Motor neuron (in vitro differentiated cells): ENCODE measurements around the gene RNF180. TPM values are rescaled to one million over a fixed set of nuclear protein-coding genes. Genes with fewer than 3 reads are reported as not detected.

Source experiments
- ATAC-seq, 8 experiments: fragments of 200-7000 bp; cut with Tn5 transposase; replicated peaks in 6 of 8; 2 replicates each; pipeline ENCODE4 v1.8.0; 2021; ENCODE audit warnings: mild to moderate bottlenecking in 8 of 8, moderate library complexity in 8 of 8
- H3K27ac ChIP-seq, 2 donors: fragments of 250-450 bp; sonication (Bioruptor Pico); 2 replicates each; pipeline ENCODE4 v1.9.0; 2021; ENCODE audit warnings: antibody characterized with exemption in 2 of 2, mild to moderate bottlenecking in 2 of 2, moderate library complexity in 1 of 2
- H3K4me1 ChIP-seq, 2 donors: fragments of 250-450 bp; sonication (Bioruptor Pico); replicated peaks in 1 of 2; 2 replicates each; pipeline ENCODE4 v1.6.1; 2021; ENCODE audit warnings: antibody characterized with exemption in 2 of 2, mild to moderate bottlenecking in 2 of 2, moderate library complexity in 1 of 2
- H3K4me3 ChIP-seq, 5 donors: fragments of 250-450 bp; sonication (Bioruptor Pico); 2 replicates each; pipeline ENCODE4 v1.9.0; 2021; ENCODE audit warnings: antibody characterized with exemption in 5 of 5, mild to moderate bottlenecking in 5 of 5, moderate library complexity in 4 of 5
- WGBS, 10 experiments: fragments of 450-650 bp; shearing (Covaris generic); methylation state at CpG; one replicate each; pipeline ENCODE4 v1.0.0; 2022; 5-methylcytosine and 5-hydroxymethylcytosine counted together
- in situ Hi-C, 9 experiments: fragments of 400-800 bp; cut with MboI; loops; one replicate each; pipeline ENCODE4 v1.15.0; 2021; ENCODE audit warnings: low sequenced_read_pairs in 9 of 9, low pct_unique_long_range_greater_than_20kb in 2 of 9; ENCODE audit not compliant: unreplicated experiment in 9 of 9
- total RNA-seq, 8 experiments: library from RNA; unstranded; fragments of 300-600 nt; gene quantifications; 2 replicates each; pipeline versions ENCODE4 v1.2.3 to v1.2.4, GENCODE V29; 2022

RNF180 gene
- total RNA-seq, 8 experiments from 2014 or later = 2.5 to 10.8 (median 4.4) TPM

GRCh38 chr5:64299805-64300204, 134.2 kb downstream of the RNF180 start:
- 0 to 85% (median 50%) methylated on average over 1 to 2 of the region's 2 CpGs; no CpG with 5 or more reads in 3 of the 10 experiments for WGBS, 10 experiments
- no peak for ATAC-seq
- in situ Hi-C loops = no loop called here
- H3K27ac ChIP-seq = no peak overlapping the region
- no peak overlapping the region for H3K4me3 ChIP-seq
- no peaks in the 10 kb centered on the region for H3K4me1 ChIP-seq

DNA sequence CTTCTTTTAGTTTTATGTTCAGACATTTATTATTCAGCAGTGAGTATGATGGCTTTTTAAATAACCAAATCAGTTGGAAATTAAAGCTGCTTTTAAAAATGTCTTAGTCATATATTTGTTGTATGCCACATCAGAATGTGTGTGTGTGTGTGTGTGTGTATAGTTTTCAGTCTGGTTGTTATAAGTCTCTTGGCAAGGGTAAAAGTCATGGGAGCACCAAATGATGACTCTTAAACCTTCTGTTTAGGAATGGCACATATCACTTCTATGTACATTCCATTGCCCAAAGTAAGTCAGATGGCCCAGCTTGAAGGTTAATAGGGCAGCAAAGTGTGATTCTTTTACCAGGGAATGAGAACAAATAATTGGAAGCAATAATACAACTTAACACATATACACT, 135.9 kb downstream of the RNF180 start:
- in situ Hi-C loops = no loop called here
- Histone ChIP-seq H3K27ac (no peak overlapping the region), H3K4me3 (no peak overlapping the region), H3K4me1 (no peaks in the 10 kb centered on the region)
- ATAC-seq = no peak

DNA sequence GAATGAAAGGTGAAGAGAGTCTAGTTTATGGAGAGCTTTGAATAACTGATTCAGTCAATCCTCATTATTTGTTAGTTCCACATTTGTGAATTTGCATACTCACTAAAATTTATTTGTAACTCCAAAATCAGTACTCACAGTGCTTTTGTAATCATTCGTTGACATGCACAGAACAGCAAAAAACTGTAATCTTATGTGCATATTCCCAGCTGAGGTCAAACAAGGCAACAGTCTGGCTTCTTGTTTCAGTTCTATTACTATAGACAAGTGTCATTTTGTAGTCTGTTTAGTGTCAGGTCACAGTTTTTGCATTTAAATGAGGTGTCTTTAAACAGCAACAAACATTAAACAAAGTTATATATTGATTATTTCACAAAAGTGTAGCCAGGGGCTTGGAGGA, 142.5 kb downstream of the RNF180 start:
- in situ Hi-C loops = no loop called here
- Histone ChIP-seq H3K27ac (no peak overlapping the region), H3K4me3 (no peak overlapping the region), H3K4me1 (no peaks in the 10 kb centered on the region)
- 0 to 71% (median 16%) methylated on average over 1 of the region's 1 CpG; no CpG with 5 or more reads in 2 of the 10 experiments for WGBS, 10 experiments
- peak in 2 of 8 experiments; percentile 67 to 74 for ATAC-seq

DNA sequence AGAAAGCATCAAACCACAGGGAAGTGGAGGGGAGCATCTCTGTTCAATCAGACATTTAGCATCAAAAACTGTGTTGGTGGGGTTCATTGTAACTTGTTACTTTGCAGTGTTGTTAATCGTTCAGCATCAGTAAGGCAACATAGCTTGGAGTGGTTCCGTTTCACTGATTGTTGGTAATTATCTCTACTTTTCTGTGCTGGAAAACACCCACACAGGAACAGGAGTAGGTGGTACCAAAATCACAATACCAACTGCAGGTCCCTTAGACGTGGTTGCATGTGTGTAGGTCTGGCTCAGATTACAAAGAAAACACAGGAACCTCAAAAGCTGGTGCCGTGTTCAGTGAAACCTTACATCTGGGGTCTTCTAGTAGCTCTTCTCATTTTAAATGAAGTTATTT, 146.8 kb downstream of the RNF180 start:
- 0 to 100% (median 80%) methylated on average over 1 to 4 of the region's 4 CpGs for WGBS, 10 experiments
- no peaks in the 10 kb centered on the region for H3K4me1 ChIP-seq
- no peak overlapping the region for H3K27ac ChIP-seq
- in situ Hi-C loops = no loop called here
- H3K4me3 ChIP-seq = no peak overlapping the region
- no peak for ATAC-seq

DNA sequence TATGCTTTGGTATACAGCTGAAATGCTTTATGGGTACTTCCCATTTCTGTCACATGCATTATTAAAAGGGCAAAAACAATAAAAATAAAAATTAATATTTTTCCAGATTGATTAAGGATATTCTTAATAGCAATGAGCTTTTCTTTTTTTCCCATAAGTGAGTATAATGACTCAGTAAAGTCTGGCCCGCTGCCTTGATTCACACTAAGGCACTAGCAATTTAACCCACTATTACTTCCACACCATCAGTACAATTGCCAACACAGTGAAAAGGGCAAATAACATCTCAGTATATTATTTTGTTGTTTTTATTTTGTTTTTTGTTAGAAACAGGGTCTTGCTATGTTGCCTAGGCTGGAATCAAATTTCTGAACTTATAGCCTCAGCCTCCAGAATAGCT, 150.1 kb downstream of the RNF180 start:
- H3K4me3 ChIP-seq = no peak overlapping the region
- no peak for ATAC-seq
- no peak overlapping the region for H3K27ac ChIP-seq
- H3K4me1 ChIP-seq = no peaks in the 10 kb centered on the region
- in situ Hi-C loops = no loop called here
- WGBS, 10 experiments = 0 to 93% (median 63%) methylated on average over 1 of the region's 1 CpG; no CpG with 5 or more reads in 3 of the 10 experiments

DNA sequence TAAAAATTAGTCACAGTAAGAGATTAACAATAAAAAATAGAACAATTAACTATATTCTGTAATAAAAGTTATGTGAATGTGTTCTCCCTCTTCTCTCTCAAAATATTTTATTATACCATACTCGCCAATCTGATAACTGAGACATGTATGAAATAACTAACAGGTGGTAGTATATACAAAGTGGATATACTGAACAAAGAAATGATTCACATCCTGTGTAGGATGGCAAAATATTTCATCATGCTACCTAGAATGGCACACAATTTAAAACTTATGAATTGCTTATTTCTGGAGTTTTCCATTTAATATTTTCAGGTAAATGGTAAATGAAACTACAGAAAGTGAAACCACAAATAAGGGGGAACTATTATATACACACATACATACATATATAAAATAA, 152.5 kb downstream of the RNF180 start:
- H3K27ac ChIP-seq = no peak overlapping the region
- WGBS, 10 experiments = 0 to 100% (median 80%) methylated on average over 1 of the region's 1 CpG; no CpG with 5 or more reads in 1 of the 10 experiments
- in situ Hi-C loops = no loop called here
- H3K4me1 ChIP-seq = no peaks in the 10 kb centered on the region
- H3K4me3 ChIP-seq = no peak overlapping the region
- no peak for ATAC-seq

DNA sequence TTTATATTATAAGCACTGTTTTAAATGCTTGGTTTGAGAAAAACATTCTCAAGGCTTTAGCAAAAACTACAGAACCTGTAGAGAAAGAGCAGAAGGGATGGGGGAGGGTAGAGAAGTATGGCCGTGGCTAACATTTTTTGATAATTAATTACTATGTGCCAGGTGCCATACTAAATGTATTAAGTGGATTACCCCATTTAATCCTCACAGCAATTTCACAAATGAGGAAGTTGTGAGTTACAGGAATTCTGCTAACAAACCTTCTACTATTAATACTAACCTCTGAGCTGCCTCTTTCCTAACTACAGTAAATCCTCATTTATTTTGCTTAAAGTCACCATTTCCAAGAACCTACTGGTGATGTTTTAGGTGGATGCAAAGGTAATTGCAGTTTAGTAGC, 157.9 kb downstream of the RNF180 start:
- WGBS, 10 experiments = 0 to 89% (median 76%) methylated on average over 1 of the region's 1 CpG; no CpG with 5 or more reads in 4 of the 10 experiments
- Histone ChIP-seq H3K4me1 (no peaks in the 10 kb centered on the region), H3K27ac (no peak overlapping the region), H3K4me3 (no peak overlapping the region)
- in situ Hi-C loops = no loop called here
- no peak for ATAC-seq

DNA sequence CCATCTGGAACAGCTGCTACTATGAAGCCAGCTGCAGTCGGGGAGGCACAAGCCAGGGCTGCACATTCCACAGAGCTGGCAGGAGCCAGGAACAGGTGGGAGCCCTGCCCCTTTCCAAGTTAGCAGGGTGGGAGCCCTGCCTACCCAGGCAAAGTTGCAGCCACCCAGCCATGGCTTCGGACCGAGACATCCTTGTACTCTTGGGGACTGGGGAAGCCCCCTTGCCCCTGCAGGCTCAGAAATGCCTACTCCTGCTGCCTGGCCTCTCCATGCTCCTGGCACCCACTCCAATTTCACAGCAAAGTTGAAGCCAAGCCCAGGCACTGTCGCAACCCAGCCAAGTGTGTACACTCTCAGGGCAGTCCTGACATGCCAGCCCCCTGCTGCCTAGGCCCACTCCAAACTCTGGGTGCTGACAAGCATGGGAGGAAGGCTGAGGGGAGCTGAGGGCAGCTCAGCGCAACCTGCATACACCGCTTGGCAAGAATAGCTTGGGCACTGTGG, 165.1 kb downstream of the RNF180 start:
- WGBS, 10 experiments = 0 to 80% (median 29%) methylated on average over 1 to 2 of the region's 6 CpGs; no CpG with 5 or more reads in 5 of the 10 experiments
- no peak overlapping the region for H3K27ac ChIP-seq
- ATAC-seq = no peak
- in situ Hi-C loops = no loop called here
- H3K4me3 ChIP-seq = no peak overlapping the region
- H3K4me1 ChIP-seq = no peaks in the 10 kb centered on the region

DNA sequence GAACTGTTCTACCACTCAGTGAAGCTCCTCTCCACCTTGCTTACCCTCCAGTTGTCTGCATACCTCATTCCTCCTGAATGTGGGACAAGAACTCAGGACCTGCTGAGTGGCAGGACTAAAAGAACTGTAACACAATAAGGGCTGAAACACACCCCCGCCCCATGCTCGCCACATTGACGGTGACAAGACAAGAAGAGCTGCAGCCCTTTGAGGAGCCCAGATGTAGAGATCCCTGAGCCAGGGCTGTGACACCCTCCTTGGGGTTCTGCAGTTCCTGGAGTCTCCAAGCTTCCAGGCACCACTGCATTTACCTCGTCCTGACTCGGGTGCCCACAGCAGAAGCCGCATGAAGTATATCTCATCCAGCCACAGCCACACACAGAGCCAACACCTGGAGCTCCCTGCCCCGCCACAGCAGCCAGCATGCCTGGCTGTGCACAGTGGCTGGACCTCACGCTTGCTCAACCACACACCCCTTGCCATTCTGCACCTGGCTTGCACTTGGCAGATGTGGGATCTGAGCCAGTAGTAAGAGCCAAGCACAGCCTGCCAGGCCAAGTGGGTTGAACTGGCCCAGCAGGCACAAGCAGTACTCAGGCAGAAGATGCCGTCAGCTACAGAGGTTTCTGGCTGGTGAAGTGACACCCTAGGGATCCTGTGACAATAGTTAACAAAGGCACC, 166.1 kb downstream of the RNF180 start:
- WGBS, 10 experiments = 3 to 100% (median 73%) methylated on average over 1 to 5 of the region's 9 CpGs; no CpG with 5 or more reads in 5 of the 10 experiments
- Histone ChIP-seq H3K4me3 (no peak overlapping the region), H3K4me1 (no peaks in the 10 kb centered on the region), H3K27ac (no peak overlapping the region)
- ATAC-seq = no peak
- in situ Hi-C loops = no loop called here

DNA sequence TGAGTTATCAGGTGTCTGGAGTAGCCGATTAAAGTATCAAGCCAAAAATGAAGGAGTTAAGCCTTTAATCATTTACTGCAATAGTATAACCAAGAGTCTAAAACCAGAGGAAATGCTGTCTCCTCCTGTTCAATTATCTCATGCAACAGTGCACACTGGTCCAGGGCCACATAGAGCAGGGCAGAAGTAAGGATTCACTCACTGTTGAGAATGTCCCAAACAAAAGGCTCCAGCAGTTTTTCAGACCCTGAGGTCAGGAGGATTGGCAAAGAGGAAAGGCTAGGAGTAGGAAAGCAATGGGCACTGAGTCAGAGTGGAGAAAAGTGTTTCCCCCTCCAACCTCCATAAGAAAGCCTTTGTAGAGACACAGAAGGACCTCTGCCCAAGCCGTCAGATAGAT, 168.2 kb downstream of the RNF180 start:
- ATAC-seq = no peak
- 0 to 83% (median 41%) methylated on average over 1 to 2 of the region's 2 CpGs; no CpG with 5 or more reads in 2 of the 10 experiments for WGBS, 10 experiments
- Histone ChIP-seq H3K4me1 (no peaks in the 10 kb centered on the region), H3K4me3 (no peak overlapping the region), H3K27ac (no peak overlapping the region)
- in situ Hi-C loops = no loop called here

- no peak overlapping the region for H3K27ac ChIP-seq
- H3K4me1 ChIP-seq = no peaks in the 10 kb centered on the region
- in situ Hi-C loops = no loop called here
- WGBS, 10 experiments = 0 to 80% (median 60%) methylated on average over 1 of the region's 1 CpG; no CpG with 5 or more reads in 1 of the 10 experiments
- ATAC-seq = no peak
- no peak overlapping the region for H3K4me3 ChIP-seq
These were observed 174.1 kb downstream of the RNF180 start for GRCh38 chr5:64339769-64340168.

DNA sequence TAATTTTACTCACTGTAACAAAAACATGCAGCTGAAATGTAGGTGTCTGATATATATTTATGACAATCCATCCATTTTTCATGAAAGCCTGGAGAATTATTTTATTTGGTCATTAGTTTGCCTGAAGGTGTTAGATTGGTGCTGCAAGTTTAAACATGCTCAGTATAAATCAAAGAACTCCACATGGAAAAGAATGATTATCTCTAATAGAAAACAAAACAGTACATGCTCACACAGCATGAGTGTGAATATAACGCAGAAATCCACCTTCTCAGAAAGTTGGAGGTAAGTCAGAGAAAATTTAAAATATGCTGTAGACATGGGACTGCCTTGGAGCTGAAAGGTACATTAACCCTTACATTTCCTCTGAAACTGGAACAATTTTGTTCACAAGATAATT, 174.7 kb downstream of the RNF180 start:
- in situ Hi-C loops = no loop called here
- no peak for ATAC-seq
- Histone ChIP-seq H3K27ac (no peak overlapping the region), H3K4me1 (no peaks in the 10 kb centered on the region), H3K4me3 (no peak overlapping the region)
- 0 to 92% (median 66%) methylated on average over 1 of the region's 1 CpG; no CpG with 5 or more reads in 2 of the 10 experiments for WGBS, 10 experiments

DNA sequence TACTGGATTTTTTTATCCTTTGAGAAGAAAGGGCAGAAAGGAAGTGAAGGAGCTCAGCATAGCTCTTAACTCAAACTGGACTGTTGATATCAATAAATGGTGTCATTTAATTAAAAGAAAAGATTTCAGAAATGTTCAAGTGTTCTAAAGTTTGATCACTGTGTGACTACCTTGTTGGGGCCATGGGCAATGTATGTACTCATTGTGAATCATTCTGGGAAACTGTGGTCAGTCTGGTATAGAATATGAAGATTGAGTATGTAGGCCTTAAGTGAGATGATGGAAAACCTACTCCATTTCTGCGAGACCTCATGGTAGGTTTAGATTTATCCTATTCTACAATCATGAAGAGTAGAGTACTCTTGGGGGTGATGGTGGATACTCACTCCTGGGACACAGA, 175.7 kb downstream of the RNF180 start:
- 0 to 100% (median 80%) methylated on average over 1 of the region's 1 CpG; no CpG with 5 or more reads in 5 of the 10 experiments for WGBS, 10 experiments
- no peak overlapping the region for H3K27ac ChIP-seq
- in situ Hi-C loops = no loop called here
- no peak for ATAC-seq
- H3K4me1 ChIP-seq = no peaks in the 10 kb centered on the region
- no peak overlapping the region for H3K4me3 ChIP-seq

DNA sequence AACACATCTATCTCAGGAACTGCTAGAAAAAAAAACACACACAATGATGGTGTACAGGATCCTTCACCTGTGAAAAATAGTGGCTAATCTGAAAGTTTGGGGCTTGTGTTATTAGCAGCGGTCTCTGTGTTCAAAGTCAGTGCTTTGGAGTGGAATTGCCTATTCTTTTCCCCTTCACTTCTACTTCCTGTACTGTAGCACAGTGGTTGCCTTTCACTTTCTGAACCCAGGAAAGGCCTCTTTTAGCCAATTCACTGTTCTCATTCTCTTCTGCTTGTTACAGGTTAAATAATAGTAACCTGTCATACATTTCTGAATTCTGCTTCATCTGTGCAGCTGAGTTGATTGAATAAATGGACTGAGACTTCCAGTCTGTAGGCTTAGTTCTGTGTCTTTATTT, 178.9 kb downstream of the RNF180 start:
- no peak overlapping the region for H3K27ac ChIP-seq
- in situ Hi-C loops = no loop called here
- no peak for ATAC-seq
- no peaks in the 10 kb centered on the region for H3K4me1 ChIP-seq
- WGBS, 10 experiments = 22 to 100% (median 83%) methylated on average over 1 of the region's 1 CpG; no CpG with 5 or more reads in 5 of the 10 experiments
- H3K4me3 ChIP-seq = no peak overlapping the region
